ENCODE results near the gene PPP2R5E. TPM values are rescaled to one million over a fixed set of nuclear protein-coding genes. Genes with fewer than 3 reads are reported as not detected.

Gene PPP2R5E
- total and polyA plus RNA-seq, 2 of the 8 experiments (the other 6 are each of a cell fraction or from before 2014, with no cell fraction given) = 6.8 to 64.6 TPM

- Histone ChIP-seq H3K79me1 (ENCODE audit: low read depth, low read length) (no peaks in the 10 kb centered on the region), H3K4ac (replicated peaks; ENCODE audit: insufficient read length, low read depth, low read length) (no peak overlapping the region), H3K4me2 (ENCODE audit: insufficient read depth in 1 of 2, low read depth in 2 of 2, low read length in 2 of 2) (no peak overlapping the region), H3K27me3 (replicated peaks in 1 of 4; ENCODE audit: control insufficient read depth in 3 of 4, extremely low read depth in 1 of 4, insufficient read depth in 3 of 4, low read length in 3 of 4) (no peaks in the 10 kb centered on the region), H4K20me1 (replicated peaks in 1 of 2; ENCODE audit: control insufficient read depth in 1 of 2, insufficient read depth in 2 of 2, low read length in 2 of 2) (no peaks in the 10 kb centered on the region), H4K5ac (ENCODE audit: insufficient read length, low read depth, low read length) (no peak overlapping the region), H3K14ac (ENCODE audit: insufficient read length) (no peak overlapping the region), H3K56ac (replicated peaks; ENCODE audit: insufficient read length, low read depth, low read length) (no peak overlapping the region), H2BK5ac (ENCODE audit: low read depth, low read length) (no peak overlapping the region), H4K91ac (replicated peaks; ENCODE audit: insufficient read length, low read length) (no peak overlapping the region), H2BK120ac (replicated peaks; ENCODE audit: low read depth, low read length) (no peak overlapping the region), H2BK15ac (ENCODE audit: low read length) (no peak overlapping the region), H3K23me2 (ENCODE audit: low read depth, low read length) (no peaks in the 10 kb centered on the region), H3K9me3 (ENCODE audit: insufficient read depth in 2 of 2, low read depth in 1 of 2, low read length in 1 of 2) (no peaks in the 10 kb centered on the region), H3K36me3 (ENCODE audit: control insufficient read depth in 2 of 4, insufficient read depth in 4 of 4, low read length in 3 of 4) (no peaks in the 10 kb centered on the region), H3K27ac (ENCODE audit: low read depth, low read length) (no peak overlapping the region), H3K23ac (ENCODE audit: insufficient read length) (no peak overlapping the region), H3K18ac (ENCODE audit: extremely low read depth, low read length) (no peak overlapping the region), H4K8ac (ENCODE audit: extremely low read depth, insufficient read depth, low read length) (no peak overlapping the region), H3K4me1 (replicated peaks in 1 of 4; ENCODE audit: control insufficient read depth in 3 of 4, insufficient read depth in 4 of 4, low read length in 3 of 4) (no peaks in the 10 kb centered on the region), H2BK12ac (ENCODE audit: low read depth, low read length) (no peak overlapping the region), H3K79me2 (ENCODE audit: control insufficient read depth in 1 of 2, insufficient read depth in 2 of 2, low read length in 2 of 2) (no peaks in the 10 kb centered on the region), H2AFZ (ENCODE audit: low read length) (peak overlapping the region; percentile 76; the same call in 1 of the 2 replicates), H2BK20ac (ENCODE audit: low read length) (no peak overlapping the region), H3K4me3 (ENCODE audit: extremely low read depth in 1 of 4, insufficient read depth in 2 of 4, low read depth in 3 of 4, low read length in 4 of 4) (no peak overlapping the region), H3K9ac (replicated peaks in 1 of 4; ENCODE audit: extremely low read depth in 1 of 4, low read depth in 3 of 4, low read length in 3 of 4) (no peak overlapping the region), H2AK5ac (ENCODE audit: low read depth, low read length) (no peak overlapping the region)
- 83% methylated on average over 7 of the region's 7 CpGs; no CpG with 5 or more reads in 1 of the 2 experiments for WGBS, 2 experiments (ENCODE audit: extremely low coverage in 1 of 2, insufficient coverage in 1 of 2, insufficient read length in 1 of 2, insufficient replicate concordance in 2 of 2, low coverage in 1 of 2, low lambda C conversion rate in 2 of 2, missing lambda C conversion rate in 1 of 2)
- DNase-seq (ENCODE audit: low read depth in 1 of 2, low spot score in 2 of 2) (no peak), FAIRE-seq (no peak)
- ChIA-PET CTCF (ENCODE audit: partially characterized antibody) (interaction anchor here (0.7 to 1.2 kb wide), 2 partner anchors 19 to 1482 kb away, joined by 3 read pairs; no protein-coding TSS in a partner anchor), POLR2A (ENCODE audit: partially characterized antibody) (interaction anchor here (0.5 to 0.6 kb wide), 2 partner anchors 323 to 393 kb away, joined by 4 read pairs; no protein-coding TSS in a partner anchor)
- TF ChIP-seq EGR1 (IDR thresholded peaks at IDR 0.05; ENCODE audit: borderline replicate concordance, low read depth, low read length) (no peak), RBBP5 (IDR thresholded peaks at IDR 0.05; ENCODE audit: borderline replicate concordance, low read depth, low read length) (no peak), SP1 (IDR thresholded peaks at IDR 0.05; ENCODE audit: low read depth, low read length) (no peak), FOSL1 (IDR thresholded peaks at IDR 0.05; ENCODE audit: insufficient read depth, low read depth, low read length) (no peak), CTCF (IDR thresholded peaks at IDR 0.05; ENCODE audit: control extremely low read depth in 1 of 3, insufficient read depth in 1 of 3, low read depth in 1 of 3, low read length in 3 of 3) (no peak)
Measured at GRCh38 chr14:63342371-63342770, 200.8 kb downstream of the PPP2R5E start.

All from H1 (cell line).